OCI-LY7 (cell line): ENCODE results near the gene PCGF5. TPM values are rescaled to one million over a fixed set of nuclear protein-coding genes. Genes with fewer than 3 reads are reported as not detected.

ENCODE experiments used
- BruUV-seq: library from RNA; stranded (reverse); fragments of 400-500 nt; replicated peaks from 2 replicates; lab custom pipeline; 2021; lab: Mats Ljungman, UMichigan
- CTCF ChIA-PET: fragments of 300-600 bp; sonication (Branson Sonifier 250); formaldehyde crosslinking; loops from one replicate; lab custom pipeline; 2022; ENCODE audit warnings: antibody characterized with exemption; ENCODE audit not compliant: unreplicated experiment; lab: Charles Lee
- POLR2A ChIA-PET: fragments of 300-600 bp; sonication (Branson Sonifier 250); formaldehyde crosslinking; loops from one replicate; lab custom pipeline; 2022; ENCODE audit warnings: antibody characterized with exemption; lab: Charles Lee
- DNase-seq: peaks from one replicate; pipeline ENCODE4 v3.0.0-alpha.2; 2015; ENCODE audit warnings: low spot score
- H2AFZ ChIP-seq: fragments of 200-600 bp; sonication (generic), shearing (Covaris generic); 2 replicates; pipeline ENCODE4 v1.6.1; 2014; ENCODE audit warnings: mild to moderate bottlenecking, antibody characterized with exemption, low read length, moderate library complexity
- H3K27ac ChIP-seq: fragments of 200-600 bp; sonication (generic); 2 replicates; pipeline ENCODE4 v1.5.1; 2014; ENCODE audit warnings: mixed run types, low read depth, mild to moderate bottlenecking, moderate library complexity, low read length, inconsistent platforms; ENCODE audit not compliant: poor library complexity, severe bottlenecking
- H3K36me3 ChIP-seq: fragments of 200-600 bp; sonication (generic); 2 replicates; pipeline ENCODE4 v1.6.1; 2014; ENCODE audit warnings: mild to moderate bottlenecking, antibody characterized with exemption, low read length, moderate library complexity, mixed read lengths; ENCODE audit not compliant: insufficient read depth
- H3K4me1 ChIP-seq: fragments of 200-600 bp; sonication (generic); 2 replicates; pipeline ENCODE4 v1.5.1; 2014; ENCODE audit warnings: mild to moderate bottlenecking, low read length; ENCODE audit not compliant: insufficient read depth, poor library complexity, severe bottlenecking
- H3K4me2 ChIP-seq: fragments of 200-600 bp; sonication (generic); 2 replicates; pipeline ENCODE4 v1.6.1; 2014; ENCODE audit warnings: mild to moderate bottlenecking, low read length
- H3K4me3 ChIP-seq: fragments of 200-600 bp; sonication (generic); 2 replicates; pipeline ENCODE4 v1.5.1; 2014; ENCODE audit warnings: mild to moderate bottlenecking, low read depth, low read length; ENCODE audit not compliant: poor library complexity, severe bottlenecking
- H3K79me2 ChIP-seq: fragments of 200-600 bp; sonication (generic); 2 replicates; pipeline ENCODE4 v1.6.1; 2016; ENCODE audit warnings: low read depth, mild to moderate bottlenecking, low read length, moderate library complexity, mixed read lengths; ENCODE audit not compliant: insufficient read depth
- H3K9me2 ChIP-seq: fragments of 200-600 bp; sonication (generic); 2 replicates; pipeline ENCODE4 v1.6.1; 2016; ENCODE audit warnings: mild to moderate bottlenecking, low read length, mixed read lengths; ENCODE audit not compliant: insufficient read depth
- H3K9me3 ChIP-seq: fragments of 200-600 bp; sonication (generic); 2 replicates; pipeline ENCODE4 v1.6.1; 2014; ENCODE audit warnings: mild to moderate bottlenecking, mixed run types, low read length, mixed read lengths
- H4K20me1 ChIP-seq: fragments of 200-600 bp; sonication (generic); 2 replicates; pipeline ENCODE4 v1.6.1; 2014; ENCODE audit warnings: mild to moderate bottlenecking, antibody characterized with exemption, low read length, moderate library complexity, mixed read lengths; ENCODE audit not compliant: insufficient read depth
- EZH2phosphoT487 ChIP-seq: fragments of 200-600 bp; sonication (generic); IDR thresholded peaks from 2 replicates; pipeline ENCODE4 v1.6.1; 2018; ENCODE audit warnings: low read depth, borderline replicate concordance, mild to moderate bottlenecking, mixed run types, antibody characterized with exemption, low read length, moderate library complexity, mixed read lengths
- intact Hi-C: fragments of 100-400 bp; cut with micrococcal nuclease; formaldehyde crosslinking; loops from one replicate; pipeline ENCODE4 v1.10.0; 2022; ENCODE audit not compliant: unreplicated experiment
- total RNA-seq, 2 experiments: library from RNA; depleted of rRNA in 1 of 2; stranded (reverse); fragments of >200 nt in 1 of 2; shearing (Covaris generic) in 1 of 2; gene quantifications; 2 replicates each; pipeline ENCODE4 v1.2.3, GENCODE V29; 2014 to 2022
- TF ChIP-seq, protein P1 (sequence below): fragments of 200-600 bp; sonication (generic); conservative IDR thresholded peaks from 2 replicates; pipeline ENCODE4 v1.5.1; 2014; ENCODE audit warnings: mild to moderate bottlenecking, antibody characterized with exemption, low read length, moderate library complexity, mixed read lengths

PCGF5 gene
- total RNA-seq, 2 experiments from 2014 or later = 25.1 to 40.9 TPM

DNA sequence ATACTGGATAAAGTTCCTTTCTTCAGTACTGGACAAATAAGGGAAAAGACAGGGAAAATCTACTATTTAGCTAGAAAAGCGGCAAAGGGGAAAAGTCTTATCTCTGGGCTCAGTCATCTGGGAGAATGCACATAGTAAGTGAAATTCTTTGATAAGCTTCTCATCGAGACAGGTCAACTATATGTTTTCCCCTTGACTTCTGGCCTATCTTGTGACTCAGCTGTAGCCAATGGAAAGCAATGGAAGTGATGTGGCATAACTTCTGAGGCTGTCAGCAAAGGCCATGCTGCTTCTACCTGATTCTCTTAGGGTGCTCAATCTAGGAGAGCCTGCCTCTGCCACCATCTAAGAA is 91.9 kb downstream of the PCGF5 start:
- no TSS peak for BruUV-seq
- no peaks in the 10 kb centered on the region for H3K9me2 ChIP-seq
- H3K4me2 ChIP-seq = no peak overlapping the region
- no peaks in the 10 kb centered on the region for H3K9me3 ChIP-seq
- TF ChIP-seq, protein P1, sequence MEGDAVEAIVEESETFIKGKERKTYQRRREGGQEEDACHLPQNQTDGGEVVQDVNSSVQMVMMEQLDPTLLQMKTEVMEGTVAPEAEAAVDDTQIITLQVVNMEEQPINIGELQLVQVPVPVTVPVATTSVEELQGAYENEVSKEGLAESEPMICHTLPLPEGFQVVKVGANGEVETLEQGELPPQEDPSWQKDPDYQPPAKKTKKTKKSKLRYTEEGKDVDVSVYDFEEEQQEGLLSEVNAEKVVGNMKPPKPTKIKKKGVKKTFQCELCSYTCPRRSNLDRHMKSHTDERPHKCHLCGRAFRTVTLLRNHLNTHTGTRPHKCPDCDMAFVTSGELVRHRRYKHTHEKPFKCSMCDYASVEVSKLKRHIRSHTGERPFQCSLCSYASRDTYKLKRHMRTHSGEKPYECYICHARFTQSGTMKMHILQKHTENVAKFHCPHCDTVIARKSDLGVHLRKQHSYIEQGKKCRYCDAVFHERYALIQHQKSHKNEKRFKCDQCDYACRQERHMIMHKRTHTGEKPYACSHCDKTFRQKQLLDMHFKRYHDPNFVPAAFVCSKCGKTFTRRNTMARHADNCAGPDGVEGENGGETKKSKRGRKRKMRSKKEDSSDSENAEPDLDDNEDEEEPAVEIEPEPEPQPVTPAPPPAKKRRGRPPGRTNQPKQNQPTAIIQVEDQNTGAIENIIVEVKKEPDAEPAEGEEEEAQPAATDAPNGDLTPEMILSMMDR = no peak
- TF ChIP-seq EZH2phosphoT487 = no peak
- DNase-seq = no peak
- intact Hi-C loops = no loop called here
- no peaks in the 10 kb centered on the region for H4K20me1 ChIP-seq
- no peaks in the 10 kb centered on the region for H3K4me1 ChIP-seq
- POLR2A ChIA-PET = interaction anchor here (1.5 kb wide), 1 partner anchor 14 kb away, joined by 6 read pairs; no protein-coding TSS in a partner anchor
- no peak overlapping the region for H3K27ac ChIP-seq
- no peak overlapping the region for H2AFZ ChIP-seq
- no peaks in the 10 kb centered on the region for H3K79me2 ChIP-seq
- CTCF ChIA-PET = no interaction called here
- H3K36me3 ChIP-seq = no peaks in the 10 kb centered on the region
- H3K4me3 ChIP-seq = no peak overlapping the region

DNA sequence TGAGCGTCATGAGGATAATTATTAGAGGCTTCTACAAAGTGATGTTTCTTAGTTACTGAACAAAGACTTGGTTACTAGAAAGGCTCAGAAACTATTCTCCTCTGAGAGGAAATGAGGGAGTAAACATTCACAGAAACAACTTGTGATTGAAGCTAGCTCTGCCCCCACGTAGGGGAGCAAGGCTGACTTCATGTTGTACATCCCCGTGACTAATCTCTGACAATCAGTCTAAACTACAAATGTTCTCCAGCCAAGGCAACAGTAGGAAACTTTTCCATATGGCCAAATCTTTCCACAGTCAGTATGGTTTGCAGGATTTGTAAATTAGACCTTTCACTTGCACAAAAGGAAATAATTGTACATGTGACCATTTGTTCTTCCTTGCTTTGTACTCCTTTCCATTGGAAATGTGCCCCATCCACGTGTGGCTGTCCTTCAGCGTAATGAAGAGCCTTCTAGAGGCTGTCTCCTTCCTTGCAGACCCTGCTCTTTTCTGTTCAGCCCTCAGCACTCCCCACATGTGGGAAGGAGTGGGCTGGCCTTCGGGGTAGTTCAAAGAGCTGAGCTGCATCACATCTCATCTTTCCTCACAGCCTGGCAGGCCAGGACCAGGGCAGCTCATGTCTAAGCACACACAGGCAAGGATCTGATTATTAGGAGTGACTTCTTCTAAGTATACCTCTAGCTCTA is 93.5 kb downstream of the PCGF5 start:
- DNase-seq = no peak
- ChIA-PET CTCF (no interaction called here), POLR2A (no interaction called here)
- no peaks in the 10 kb centered on the region for H3K9me3 ChIP-seq
- H3K4me2 ChIP-seq = no peak overlapping the region
- no peaks in the 10 kb centered on the region for H3K36me3 ChIP-seq
- no peaks in the 10 kb centered on the region for H3K4me1 ChIP-seq
- H3K4me3 ChIP-seq = no peak overlapping the region
- BruUV-seq = no TSS peak
- TF ChIP-seq EZH2phosphoT487 = no peak
- TF ChIP-seq, protein P1 = no peak
- no peak overlapping the region for H3K27ac ChIP-seq
- H3K9me2 ChIP-seq = no peaks in the 10 kb centered on the region
- H4K20me1 ChIP-seq = no peaks in the 10 kb centered on the region
- no peak overlapping the region for H2AFZ ChIP-seq
- H3K79me2 ChIP-seq = no peaks in the 10 kb centered on the region
- intact Hi-C loops = no loop called here

DNA sequence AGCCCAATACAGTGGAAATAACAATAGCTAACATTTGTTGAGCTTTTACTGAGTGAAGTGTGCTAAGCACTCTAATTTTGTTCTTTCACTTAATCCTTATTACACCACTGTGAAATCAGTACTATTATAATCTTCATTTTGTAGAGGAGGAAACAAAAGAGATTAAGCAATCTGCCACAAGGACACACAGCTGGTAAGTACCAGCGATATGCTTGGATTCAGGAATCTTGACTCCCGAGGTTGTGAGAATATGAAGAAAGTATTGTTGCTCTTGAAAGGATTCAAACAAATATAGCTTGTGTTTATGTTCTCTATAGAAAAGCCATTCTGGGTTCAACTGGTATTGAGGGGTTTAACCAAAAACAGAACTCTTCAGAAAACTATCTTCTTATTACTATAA is 96.0 kb downstream of the PCGF5 start:
- CTCF ChIA-PET = interaction anchor here (0.5 kb wide), 1 partner anchor 75 kb away, joined by 3 read pairs; no protein-coding TSS in a partner anchor
- intact Hi-C loops = no loop called here
- no peak for DNase-seq
- no peaks in the 10 kb centered on the region for H3K4me1 ChIP-seq
- TF ChIP-seq, protein P1 = no peak
- no peak for TF ChIP-seq EZH2phosphoT487
- no peaks in the 10 kb centered on the region for H4K20me1 ChIP-seq
- H3K36me3 ChIP-seq = no peaks in the 10 kb centered on the region
- H3K9me2 ChIP-seq = no peaks in the 10 kb centered on the region
- H3K27ac ChIP-seq = no peak overlapping the region
- POLR2A ChIA-PET = interaction anchor here (1.2 kb wide), 1 partner anchor 8 kb away, joined by 3 read pairs; no protein-coding TSS in a partner anchor
- no peaks in the 10 kb centered on the region for H3K79me2 ChIP-seq
- no peaks in the 10 kb centered on the region for H3K9me3 ChIP-seq
- no TSS peak for BruUV-seq
- no peak overlapping the region for H3K4me2 ChIP-seq
- H2AFZ ChIP-seq = no peak overlapping the region
- no peak overlapping the region for H3K4me3 ChIP-seq
